Panc1 (cell line): ENCODE results near the gene DNAH3. TPM values are rescaled to one million over a fixed set of nuclear protein-coding genes. Genes with fewer than 3 reads are reported as not detected.

Experiments
- ATAC-seq: fragments of 200-7000 bp; cut with Tn5 transposase; 2 replicates; pipeline ENCODE4 v1.9.1; 2020; ENCODE audit warnings: mild to moderate bottlenecking, moderate library complexity
- BruUV-seq: library from RNA; stranded (reverse); fragments of 400-500 nt; replicated peaks from 2 replicates; lab custom pipeline; 2021; lab: Mats Ljungman, UMichigan
- CTCF ChIA-PET: fragments of 300-600 bp; sonication (Branson Sonifier 250); formaldehyde crosslinking; loops from one replicate; lab custom pipeline; 2022; ENCODE audit warnings: antibody characterized with exemption; lab: Charles Lee
- POLR2A ChIA-PET: fragments of 300-600 bp; sonication (Branson Sonifier 250); formaldehyde crosslinking; loops from one replicate; lab custom pipeline; 2022; ENCODE audit warnings: antibody characterized with exemption; lab: Charles Lee
- DNase-seq: peaks from one replicate; pipeline ENCODE4 v3.0.0-alpha.2; 2010; ENCODE audit warnings: low read depth, low spot score
- H3K27ac ChIP-seq: 2 replicates; pipeline ENCODE4 v1.5.1; 2011; ENCODE audit warnings: mild to moderate bottlenecking, low read length, inconsistent platforms
- H3K27me3 ChIP-seq: fragments of 200-500 bp; sonication (Bioruptor generic); 2 replicates; pipeline ENCODE4 v1.6.0; 2014; ENCODE audit warnings: low read length, inconsistent platforms; ENCODE audit not compliant: control insufficient read depth, insufficient read depth
- H3K36me3 ChIP-seq: fragments of 200-500 bp; sonication (Bioruptor generic); 2 replicates; pipeline ENCODE4 v1.5.1; 2014; ENCODE audit warnings: inconsistent platforms, mild to moderate bottlenecking, low read length, moderate library complexity; ENCODE audit not compliant: control insufficient read depth, insufficient read depth
- H3K4me1 ChIP-seq: 2 replicates; pipeline ENCODE4 v1.5.1; 2011; ENCODE audit warnings: inconsistent platforms, mild to moderate bottlenecking, low read length, moderate library complexity; ENCODE audit not compliant: control insufficient read depth, insufficient read depth
- H3K4me3 ChIP-seq, 2 experiments: 2 replicates each; pipeline ENCODE4 v1.5.1; 2011 to 2012; ENCODE audit warnings: low read depth in 2 of 2, low read length in 2 of 2, mild to moderate bottlenecking in 2 of 2, inconsistent platforms in 1 of 2, moderate library complexity in 1 of 2
- H3K9me3 ChIP-seq: fragments of 200-500 bp; sonication (Bioruptor generic); 2 replicates; pipeline ENCODE4 v1.5.1; 2014; ENCODE audit warnings: low read depth, mild to moderate bottlenecking, inconsistent platforms, low read length, moderate library complexity; ENCODE audit not compliant: control insufficient read depth, insufficient read depth
- POLR2AphosphoS5 ChIP-seq: IDR thresholded peaks from 2 replicates; pipeline ENCODE4 v1.6.1; 2012; ENCODE audit warnings: mild to moderate bottlenecking, low read depth, low read length, moderate library complexity
- SIN3A ChIP-seq: IDR thresholded peaks from 2 replicates; pipeline ENCODE4 v1.6.1; 2012; ENCODE audit warnings: low read depth, mild to moderate bottlenecking, low read length, moderate library complexity, borderline replicate concordance; ENCODE audit not compliant: insufficient read depth
- TCF7L2 ChIP-seq: IDR thresholded peaks from 2 replicates; pipeline ENCODE4 v1.6.1; 2011; ENCODE audit warnings: mild to moderate bottlenecking, low read depth, low read length, inconsistent platforms
- in situ Hi-C: cut with HindIII; loops from 2 replicates; pipeline ENCODE4 v1.10.0; 2016; ENCODE audit warnings: low sequenced_read_pairs, low pct_unique_long_range_greater_than_20kb
- intact Hi-C: fragments of 100-400 bp; cut with micrococcal nuclease; formaldehyde crosslinking; loops from one replicate; pipeline ENCODE4 v1.10.0; 2022; ENCODE audit not compliant: unreplicated experiment
- total RNA-seq: library from RNA; stranded (reverse); gene quantifications from one replicate; pipeline ENCODE4 v1.2.1, GENCODE V29; 2021; ENCODE audit not compliant: unreplicated experiment
- TF ChIP-seq, protein P1 (sequence below): fragments of 450-650 bp; IDR thresholded peaks from 2 replicates; pipeline ENCODE4 v1.5.1; 2017; ENCODE audit warnings: mild to moderate bottlenecking
- TF ChIP-seq, protein P2 (sequence below), 2 experiments: IDR thresholded peaks; 2 replicates each; pipeline ENCODE4 v1.6.1; 2011 to 2012; ENCODE audit warnings: low read depth in 2 of 2, control low read depth in 1 of 2, low read length in 1 of 2, mild to moderate bottlenecking in 1 of 2, moderate library complexity in 1 of 2; ENCODE audit not compliant: insufficient read depth in 1 of 2

The DNAH3 gene
- total RNA-seq, 1 experiment from 2014 or later: 0.62 TPM

DNA sequence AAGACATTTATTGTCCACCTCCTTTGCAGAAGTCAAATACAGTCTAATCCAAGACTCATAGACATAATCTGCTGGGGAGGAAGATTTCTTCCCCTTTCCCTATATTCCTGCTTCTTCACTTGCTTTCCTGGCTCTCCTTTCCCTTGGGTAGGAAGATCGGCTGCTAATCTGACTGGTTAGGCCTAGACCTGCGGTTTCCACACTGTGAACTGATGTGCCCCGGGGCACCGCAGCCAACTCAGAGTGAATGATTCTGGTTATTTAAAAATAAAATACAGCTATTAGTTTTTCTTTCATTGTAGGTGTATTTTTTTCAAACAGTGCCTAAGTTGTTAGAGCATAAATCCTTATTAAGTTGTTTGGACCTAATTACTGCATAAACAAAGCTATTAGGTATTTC is 78.9 kb downstream of the DNAH3 start:
- no peak for DNase-seq
- intact Hi-C loops: no loop called here
- TF ChIP-seq, protein P1, sequence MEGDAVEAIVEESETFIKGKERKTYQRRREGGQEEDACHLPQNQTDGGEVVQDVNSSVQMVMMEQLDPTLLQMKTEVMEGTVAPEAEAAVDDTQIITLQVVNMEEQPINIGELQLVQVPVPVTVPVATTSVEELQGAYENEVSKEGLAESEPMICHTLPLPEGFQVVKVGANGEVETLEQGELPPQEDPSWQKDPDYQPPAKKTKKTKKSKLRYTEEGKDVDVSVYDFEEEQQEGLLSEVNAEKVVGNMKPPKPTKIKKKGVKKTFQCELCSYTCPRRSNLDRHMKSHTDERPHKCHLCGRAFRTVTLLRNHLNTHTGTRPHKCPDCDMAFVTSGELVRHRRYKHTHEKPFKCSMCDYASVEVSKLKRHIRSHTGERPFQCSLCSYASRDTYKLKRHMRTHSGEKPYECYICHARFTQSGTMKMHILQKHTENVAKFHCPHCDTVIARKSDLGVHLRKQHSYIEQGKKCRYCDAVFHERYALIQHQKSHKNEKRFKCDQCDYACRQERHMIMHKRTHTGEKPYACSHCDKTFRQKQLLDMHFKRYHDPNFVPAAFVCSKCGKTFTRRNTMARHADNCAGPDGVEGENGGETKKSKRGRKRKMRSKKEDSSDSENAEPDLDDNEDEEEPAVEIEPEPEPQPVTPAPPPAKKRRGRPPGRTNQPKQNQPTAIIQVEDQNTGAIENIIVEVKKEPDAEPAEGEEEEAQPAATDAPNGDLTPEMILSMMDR: no peak
- TF ChIP-seq POLR2AphosphoS5 (no peak), TCF7L2 (no peak), SIN3A (no peak)
- TF ChIP-seq, protein P2, sequence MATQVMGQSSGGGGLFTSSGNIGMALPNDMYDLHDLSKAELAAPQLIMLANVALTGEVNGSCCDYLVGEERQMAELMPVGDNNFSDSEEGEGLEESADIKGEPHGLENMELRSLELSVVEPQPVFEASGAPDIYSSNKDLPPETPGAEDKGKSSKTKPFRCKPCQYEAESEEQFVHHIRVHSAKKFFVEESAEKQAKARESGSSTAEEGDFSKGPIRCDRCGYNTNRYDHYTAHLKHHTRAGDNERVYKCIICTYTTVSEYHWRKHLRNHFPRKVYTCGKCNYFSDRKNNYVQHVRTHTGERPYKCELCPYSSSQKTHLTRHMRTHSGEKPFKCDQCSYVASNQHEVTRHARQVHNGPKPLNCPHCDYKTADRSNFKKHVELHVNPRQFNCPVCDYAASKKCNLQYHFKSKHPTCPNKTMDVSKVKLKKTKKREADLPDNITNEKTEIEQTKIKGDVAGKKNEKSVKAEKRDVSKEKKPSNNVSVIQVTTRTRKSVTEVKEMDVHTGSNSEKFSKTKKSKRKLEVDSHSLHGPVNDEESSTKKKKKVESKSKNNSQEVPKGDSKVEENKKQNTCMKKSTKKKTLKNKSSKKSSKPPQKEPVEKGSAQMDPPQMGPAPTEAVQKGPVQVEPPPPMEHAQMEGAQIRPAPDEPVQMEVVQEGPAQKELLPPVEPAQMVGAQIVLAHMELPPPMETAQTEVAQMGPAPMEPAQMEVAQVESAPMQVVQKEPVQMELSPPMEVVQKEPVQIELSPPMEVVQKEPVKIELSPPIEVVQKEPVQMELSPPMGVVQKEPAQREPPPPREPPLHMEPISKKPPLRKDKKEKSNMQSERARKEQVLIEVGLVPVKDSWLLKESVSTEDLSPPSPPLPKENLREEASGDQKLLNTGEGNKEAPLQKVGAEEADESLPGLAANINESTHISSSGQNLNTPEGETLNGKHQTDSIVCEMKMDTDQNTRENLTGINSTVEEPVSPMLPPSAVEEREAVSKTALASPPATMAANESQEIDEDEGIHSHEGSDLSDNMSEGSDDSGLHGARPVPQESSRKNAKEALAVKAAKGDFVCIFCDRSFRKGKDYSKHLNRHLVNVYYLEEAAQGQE (IDR thresholded peaks at IDR 0.05; ENCODE audit: insufficient read depth in 1 of 2, low read depth in 2 of 2, low read length in 1 of 2): no peak
- no peaks in the 10 kb centered on the region for H3K36me3 ChIP-seq
- BruUV-seq: no TSS peak
- POLR2A ChIA-PET: no interaction called here
- no peaks in the 10 kb centered on the region for H3K4me1 ChIP-seq
- no peaks in the 10 kb centered on the region for H3K9me3 ChIP-seq
- no peaks in the 10 kb centered on the region for H3K27me3 ChIP-seq
- ATAC-seq: no peak
- no peak overlapping the region for H3K27ac ChIP-seq
- CTCF ChIA-PET: no interaction called here
- H3K4me3 ChIP-seq: no peak overlapping the region
- in situ Hi-C loops: no loop called here

DNA sequence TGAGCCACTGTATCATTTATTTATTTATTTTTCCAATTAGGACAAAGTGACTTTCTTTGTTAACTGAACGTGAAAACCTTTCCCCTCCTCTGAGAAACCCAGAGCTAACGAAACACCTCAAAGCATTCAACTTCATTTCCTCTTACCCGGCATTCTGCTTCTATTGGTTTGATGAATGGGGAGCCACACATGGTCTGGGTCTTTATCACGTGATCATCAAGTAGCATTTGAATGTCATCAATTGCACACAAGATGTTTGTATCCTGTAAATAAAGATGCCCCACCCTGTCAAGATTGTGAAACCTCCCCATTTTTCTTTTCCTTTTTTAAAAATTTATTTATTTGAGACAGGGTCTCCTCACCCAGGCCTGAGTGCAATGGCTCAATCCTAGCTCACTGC is 80.1 kb downstream of the DNAH3 start:
- no peaks in the 10 kb centered on the region for H3K36me3 ChIP-seq
- H3K27me3 ChIP-seq: no peaks in the 10 kb centered on the region
- TF ChIP-seq SIN3A (no peak), TCF7L2 (no peak), POLR2AphosphoS5 (no peak)
- TF ChIP-seq, protein P2 (IDR thresholded peaks at IDR 0.05; ENCODE audit: insufficient read depth in 1 of 2, low read depth in 2 of 2, low read length in 1 of 2): no peak
- TF ChIP-seq, protein P1: no peak
- intact Hi-C loops (no loop called here), in situ Hi-C loops (no loop called here)
- no peaks in the 10 kb centered on the region for H3K9me3 ChIP-seq
- ChIA-PET CTCF (no interaction called here), POLR2A (no interaction called here)
- H3K4me3 ChIP-seq: no peak overlapping the region
- no peak overlapping the region for H3K27ac ChIP-seq
- ATAC-seq (no peak), DNase-seq (no peak)
- BruUV-seq: no TSS peak
- no peaks in the 10 kb centered on the region for H3K4me1 ChIP-seq
